Measurements from ENCODE around the gene TNFRSF14.
A peak's percentile ranks its signal among the peaks of the same experiment; 100 is the strongest.
"Not testable (repeated sequence)": the region's sequence is repeated elsewhere in the genome, so short reads cannot be mapped to it uniquely, and the experiment has no call there.

Gene TNFRSF14

DNA sequence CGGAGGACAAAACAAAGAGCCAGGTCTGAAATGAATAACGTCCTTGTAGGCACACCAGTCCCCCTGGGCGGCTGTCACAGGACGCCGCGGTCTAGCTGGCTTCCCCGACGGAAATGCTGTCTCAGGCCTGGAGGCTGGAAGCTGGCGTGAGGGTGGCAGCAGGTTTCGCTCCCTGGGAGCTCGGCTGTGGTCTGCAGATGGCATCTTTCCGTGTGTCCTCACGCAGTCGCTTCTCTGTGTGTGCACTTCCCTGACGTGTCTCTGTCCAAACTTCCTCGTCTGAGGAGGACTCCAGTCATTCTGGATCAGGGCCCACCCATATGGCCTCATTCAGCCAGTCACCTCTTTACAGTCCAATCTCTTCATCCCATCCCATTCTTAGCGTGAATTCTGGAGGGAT, 14.2 kb downstream of the TNFRSF14 start:
- DNase-seq, result no peak

DNA sequence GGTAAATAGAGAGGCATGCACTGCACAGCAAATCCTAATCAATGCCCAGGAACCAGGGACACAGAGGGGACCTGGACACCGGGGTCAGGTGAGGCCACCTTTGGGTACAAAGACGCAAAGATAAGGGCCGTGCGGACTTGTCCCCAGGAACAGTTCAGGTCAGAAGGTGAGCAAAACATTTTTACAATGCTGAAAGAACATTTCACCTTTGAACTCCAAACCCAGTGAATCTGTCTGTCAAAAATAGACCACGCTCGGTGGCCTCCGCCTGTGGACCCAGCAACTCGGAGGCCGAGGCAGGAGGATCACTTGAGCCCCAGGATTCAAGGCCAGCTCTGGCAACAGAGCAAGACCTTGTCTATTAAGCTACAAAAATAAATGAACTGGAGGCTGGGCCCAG, 15.2 kb downstream of the TNFRSF14 start:
- DNase-seq, result no peak

DNA sequence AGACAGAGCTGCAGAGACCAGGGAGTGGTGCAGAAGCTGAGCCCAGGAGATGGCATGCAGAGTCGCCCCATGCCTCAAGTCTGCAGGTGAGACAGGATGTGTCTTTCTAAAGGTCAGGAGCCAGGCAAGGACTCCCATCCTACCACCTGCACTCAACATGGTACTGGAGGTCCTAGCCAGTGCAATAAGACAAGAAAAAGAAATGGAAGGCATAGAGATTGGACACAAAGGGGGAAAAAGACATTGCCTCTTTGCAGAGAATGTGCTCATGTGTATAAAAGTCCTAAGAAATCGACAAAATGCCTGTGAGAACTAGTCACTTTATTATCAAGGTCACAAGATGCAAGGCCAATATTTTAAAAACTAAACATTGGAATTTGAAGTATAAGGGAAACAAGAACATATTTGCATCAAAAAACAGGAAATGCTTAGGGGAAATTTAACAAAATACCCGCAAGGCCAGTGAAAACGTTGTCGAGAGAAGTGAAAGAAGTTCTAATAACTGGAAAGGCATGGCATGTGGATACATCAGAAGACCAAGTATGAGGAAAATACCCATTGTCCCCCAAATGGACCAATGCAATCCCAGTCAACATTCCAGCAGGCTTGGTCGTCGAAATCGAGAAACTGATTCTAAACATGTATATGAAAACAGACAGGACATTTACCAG, 17.2 kb downstream of the TNFRSF14 start:
- no peak for DNase-seq

DNA sequence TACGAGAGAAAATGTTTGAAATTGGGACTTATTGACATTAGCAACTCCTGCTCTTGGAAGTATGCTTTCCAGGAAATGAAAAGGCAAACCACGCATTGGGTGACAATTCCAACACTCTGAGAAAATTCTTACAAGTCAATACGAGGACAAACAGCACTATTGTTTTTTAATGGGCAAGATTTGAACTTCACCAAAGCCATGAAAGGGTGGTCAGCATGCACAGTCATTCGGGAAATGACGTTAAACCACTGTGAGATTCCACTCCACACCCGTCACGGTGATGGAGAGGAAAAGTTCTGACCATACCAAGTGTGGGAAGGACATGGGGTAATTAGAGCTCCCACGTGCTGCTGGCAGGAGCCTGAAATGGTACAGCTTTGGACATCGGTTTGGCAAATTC, 18.2 kb downstream of the TNFRSF14 start:
- no peak for DNase-seq

DNA sequence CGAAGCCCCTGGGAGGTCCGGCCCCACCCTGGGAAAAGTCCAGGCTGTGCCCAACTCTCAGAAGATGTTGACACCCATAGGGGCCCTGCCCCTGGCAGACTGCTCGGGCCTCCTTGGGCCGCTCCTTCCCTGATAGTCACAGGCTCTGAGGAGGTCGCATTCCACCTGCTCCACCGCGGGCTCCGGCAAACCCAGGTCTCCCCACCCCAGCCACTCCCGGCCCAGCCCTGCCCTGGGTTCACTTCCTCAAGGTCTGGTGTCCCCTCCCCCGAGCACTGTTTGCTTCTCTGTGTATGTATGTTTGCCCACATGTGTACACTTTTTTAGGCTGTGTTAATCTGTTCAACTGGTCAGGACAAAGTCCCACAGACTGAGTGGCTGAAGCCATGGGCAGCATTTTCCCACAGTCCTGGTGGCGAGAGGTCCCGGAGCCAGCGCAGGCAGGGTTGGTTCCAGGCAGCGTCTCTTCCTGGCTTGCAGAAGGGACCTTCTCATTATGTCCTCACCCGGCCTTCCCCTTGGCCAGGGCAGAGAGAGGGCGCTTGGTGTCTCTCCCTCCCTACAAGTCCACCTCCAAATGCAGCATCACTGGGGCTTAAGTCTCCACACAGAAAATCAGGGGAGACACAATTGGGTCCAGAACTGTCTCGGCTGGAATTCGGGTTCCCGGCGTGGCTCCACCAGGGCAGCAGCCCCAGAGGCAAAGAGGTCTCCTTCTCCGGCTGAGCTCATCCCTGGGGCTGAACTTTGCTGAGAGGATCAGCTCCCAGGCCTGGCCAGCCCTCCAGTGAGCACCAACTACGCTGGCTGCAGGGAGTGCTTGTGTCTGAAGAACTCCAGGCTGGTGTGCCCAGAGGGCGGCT, 19.9 kb downstream of the TNFRSF14 start:
- DNase-seq, result no peak

DNA sequence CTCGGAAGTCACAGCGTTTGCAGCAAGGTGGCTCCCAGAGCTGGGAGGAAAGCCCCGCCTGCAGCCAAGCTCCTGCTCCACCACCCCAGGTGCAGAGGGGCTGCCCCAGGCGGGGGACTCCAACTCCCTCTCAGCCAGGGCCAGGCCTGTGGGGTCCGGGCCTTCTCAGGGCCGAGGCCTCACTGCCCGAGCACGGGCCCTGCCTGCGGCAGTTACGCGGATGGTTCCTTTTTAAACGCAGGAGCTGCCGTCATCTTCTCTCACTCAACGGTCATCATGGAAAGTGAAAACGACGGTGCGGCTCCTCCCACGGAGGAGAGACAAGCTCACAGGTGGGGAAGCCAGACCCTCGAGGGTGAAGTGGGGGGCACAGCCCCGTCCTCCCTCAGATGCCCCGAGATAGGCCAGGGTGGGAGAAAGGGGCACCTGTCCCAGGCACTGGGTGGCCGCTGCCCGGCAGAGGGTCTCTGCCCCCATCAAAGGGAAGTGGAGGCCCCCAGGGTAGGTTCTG, 21.4 kb downstream of the TNFRSF14 start:
- DNase-seq, result not testable (repeated sequence)

DNA sequence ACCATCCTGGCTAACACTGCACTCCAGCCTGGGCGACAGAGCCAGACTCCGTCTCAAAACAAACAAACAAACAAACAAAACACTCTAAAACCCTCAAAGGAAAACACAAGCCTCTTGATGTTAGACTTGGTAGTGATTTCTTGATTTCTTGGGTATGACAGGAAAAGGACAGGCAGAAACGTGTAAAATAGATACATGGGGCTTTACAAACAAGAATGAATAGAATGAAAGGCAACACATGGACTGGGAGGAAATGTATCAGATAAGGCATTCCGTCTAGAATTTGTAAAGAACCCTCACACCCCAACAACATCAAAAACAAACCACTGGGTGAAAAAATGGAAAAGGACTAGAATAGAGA, 22.6 kb downstream of the TNFRSF14 start:
- DNase-seq, result no peak

DNA sequence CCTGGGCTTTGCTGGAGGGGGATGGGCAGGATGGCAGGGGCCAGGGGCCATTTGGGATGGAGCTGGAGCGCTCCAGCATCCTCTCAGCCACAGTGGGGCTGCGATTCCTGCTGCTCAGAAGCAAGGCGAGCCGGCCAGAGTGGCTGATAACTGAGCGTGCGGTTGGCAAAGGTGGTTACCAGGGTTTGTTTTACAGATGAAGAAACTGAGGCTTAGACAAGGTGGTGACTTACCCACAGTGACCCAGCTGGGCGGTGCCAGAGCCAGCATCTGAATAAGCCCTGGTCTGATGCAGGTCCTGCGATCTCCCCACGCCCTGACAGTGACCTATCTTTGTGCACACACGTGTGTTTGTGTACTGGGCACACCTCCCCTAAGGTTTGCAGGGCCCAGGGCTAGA, 24.5 kb downstream of the TNFRSF14 start:
- no peak for DNase-seq

DNA sequence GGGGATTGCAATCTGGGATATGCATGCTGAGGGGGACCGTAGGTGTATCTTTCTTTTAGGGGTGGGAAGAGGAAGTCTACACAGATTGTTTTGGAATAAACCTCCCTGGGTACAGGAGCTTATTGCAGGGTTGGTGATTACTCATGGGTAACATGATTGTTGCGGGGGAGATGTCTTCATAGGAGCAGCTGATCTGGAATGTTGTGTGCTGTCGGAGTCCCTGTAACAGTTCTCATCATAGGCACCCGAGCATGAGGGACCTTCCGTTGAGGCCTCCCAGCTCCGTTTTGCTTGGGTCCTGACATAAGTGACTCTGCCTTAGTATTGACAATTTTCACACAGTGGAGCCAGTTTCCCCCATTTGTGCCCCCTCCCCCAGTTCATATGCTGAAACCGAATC, 26.2 kb downstream of the TNFRSF14 start:
- DNase-seq, result no peak

DNA sequence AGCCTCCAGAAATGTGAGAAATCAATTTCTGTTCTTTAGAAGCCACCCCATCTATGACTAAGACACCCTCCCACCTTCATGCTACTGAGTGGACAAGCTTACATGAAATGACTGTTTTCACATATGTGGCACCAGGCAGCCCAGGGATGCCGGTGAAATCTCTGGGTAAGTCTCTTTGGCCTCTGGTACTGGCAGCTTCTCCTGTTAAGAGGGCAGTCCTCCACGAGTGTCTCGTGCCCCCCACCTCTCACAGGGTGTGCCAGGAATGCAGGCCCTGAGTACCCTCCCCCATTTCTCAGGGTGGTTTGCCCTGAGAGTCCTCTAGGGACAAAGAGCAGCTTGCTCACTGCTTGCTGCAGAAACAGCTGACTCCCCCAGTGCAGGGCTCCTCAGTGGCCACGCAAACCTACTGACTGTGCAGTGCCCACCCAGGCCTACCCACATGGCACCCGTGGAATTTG, 27.2 kb downstream of the TNFRSF14 start:
- DNase-seq, result no peak

DNA sequence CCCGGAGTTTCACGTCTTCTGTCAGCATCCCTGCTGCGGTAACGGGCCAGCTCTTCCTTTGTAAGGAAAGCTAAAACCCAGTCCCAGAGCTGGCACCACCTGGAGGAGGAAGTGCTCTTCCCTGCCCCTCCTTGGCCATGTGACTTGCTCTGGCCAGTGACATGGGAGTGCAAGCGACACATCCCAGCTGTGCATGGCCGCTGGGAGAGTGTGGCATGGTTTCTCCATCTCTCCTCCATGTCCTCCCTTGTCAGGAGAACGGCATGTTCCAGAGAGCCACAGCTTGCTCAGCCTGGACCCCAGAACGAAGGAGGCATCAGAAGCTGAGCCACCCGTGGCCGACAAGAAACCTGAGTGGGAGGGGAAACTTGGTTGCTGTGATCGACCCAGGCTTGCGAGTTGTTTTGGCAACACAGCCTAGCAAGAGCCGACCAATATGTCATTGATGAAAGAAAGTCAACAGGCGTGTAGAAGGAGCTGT, 27.7 kb downstream of the TNFRSF14 start:
- DNase-seq, result no peak

DNA sequence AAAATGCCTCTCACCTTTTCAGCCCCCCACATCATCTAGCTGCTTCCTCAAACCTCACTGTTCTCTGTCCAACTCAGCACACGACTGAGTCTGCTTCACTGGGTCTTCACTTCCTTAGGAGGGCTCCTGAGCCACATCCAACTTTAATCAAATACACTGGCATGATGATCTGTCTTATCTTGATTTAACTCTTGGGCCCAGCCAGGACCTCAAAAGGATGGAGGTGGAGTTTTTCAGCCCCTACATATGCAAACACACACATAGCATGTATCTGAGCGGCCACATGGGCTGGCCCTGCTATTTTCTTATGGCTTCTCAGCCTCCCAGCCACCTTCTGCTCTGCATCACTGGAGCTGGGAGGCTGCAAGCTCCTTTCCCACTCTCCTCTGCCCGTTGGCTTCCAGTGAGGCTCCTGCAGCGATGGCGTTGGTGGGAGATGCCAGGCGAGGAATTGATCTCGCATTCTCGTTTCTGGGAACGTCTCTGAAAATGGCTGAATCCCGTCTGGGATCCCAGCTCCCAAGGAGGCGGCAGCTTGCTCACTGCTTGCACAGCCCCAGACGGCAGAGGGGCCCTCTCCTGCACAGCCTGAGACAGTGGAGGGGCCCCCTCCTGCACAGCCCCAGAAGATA, 28.6 kb downstream of the TNFRSF14 start:
- peak; percentile 40 for DNase-seq

DNA sequence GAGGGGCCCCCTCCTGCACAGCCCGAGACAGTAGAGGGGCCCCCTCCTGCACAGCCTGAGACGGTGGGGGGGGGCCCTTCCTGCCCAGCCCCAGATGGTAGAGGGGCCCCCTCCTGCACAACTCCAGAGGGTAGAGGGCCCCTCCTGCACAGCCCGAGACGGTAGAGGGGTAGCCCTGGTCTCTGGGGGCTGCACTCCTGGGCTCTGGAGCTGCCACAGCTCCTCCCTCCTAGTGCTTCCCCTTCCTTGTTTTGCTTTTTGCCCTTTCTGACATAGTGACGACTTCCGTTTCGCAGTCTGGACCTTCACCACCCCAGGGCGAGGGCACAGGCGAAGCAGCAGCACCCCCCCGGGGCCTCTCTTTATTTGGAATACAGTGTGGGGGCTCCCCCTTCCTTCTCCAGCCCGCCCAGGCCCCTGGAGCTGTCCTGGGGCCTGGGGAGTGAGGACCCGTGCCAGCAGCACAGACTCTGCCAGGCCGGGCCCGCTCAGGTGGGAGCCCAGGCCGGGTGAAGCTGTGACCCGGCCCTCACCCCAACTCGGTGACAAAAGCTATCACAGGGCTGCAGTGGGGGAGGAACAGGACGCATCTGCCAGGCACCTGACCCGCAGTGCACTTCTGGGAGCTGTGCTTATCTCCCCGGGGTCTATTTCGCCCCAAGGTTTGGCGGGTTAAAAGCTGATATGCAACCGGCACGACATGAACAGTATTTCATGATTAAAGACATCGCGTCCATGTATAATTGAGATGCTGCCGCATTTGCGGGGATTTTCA, 29.3 kb downstream of the TNFRSF14 start:
- DNase-seq, result peak; percentile 94

DNA sequence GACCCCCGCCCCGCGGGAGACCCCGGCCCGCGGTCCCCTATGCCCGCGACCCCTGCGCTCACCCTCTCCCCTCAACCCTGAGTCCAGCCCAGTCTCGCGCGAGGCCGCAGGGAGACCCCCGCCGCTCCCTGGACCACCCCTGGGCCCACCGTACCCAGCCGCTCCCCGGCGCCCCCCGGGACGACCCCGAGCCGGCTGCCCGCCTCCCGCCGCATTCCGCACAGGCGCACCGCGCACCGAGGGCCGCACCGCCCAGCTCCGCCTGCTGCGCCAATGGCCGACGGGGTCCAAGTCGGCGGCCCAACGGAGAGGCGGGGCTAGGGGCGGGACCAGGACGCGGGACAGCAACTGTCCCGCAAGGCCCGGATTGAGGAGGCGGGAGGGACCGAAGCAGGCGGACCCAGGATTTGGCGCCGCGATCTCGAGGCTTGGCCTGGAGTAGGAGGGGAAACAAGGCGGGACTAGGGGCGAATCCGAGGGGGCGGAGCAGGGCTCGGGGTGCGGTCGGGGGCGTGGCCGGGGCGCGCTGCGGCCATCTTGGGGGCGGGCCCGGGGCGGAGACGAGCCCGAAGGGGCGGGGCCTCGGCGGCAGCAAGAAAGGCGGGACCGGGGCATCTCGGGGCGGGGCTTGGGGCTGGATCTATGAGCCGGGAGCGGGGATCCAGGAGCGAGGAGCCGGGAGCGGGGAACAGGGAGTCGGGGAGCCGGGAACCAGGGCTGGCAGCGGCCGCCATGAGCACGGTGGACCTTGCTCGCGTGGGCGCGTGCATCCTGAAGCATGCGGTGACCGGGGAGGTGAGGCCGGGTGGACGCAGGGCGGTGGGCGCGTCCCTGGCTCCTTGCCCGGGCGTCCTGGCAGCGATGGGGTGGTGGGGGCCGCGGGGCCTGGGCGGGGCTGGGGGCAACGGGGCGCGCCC, 30.2 kb downstream of the TNFRSF14 start, which contains the start of gene PRXL2B:
Gene PRXL2B, plus strand, starts transcription at position 624 of the 917 bp plus-strand sequence. Its CDS starts 109 bp downstream, at position 733.
- DNase-seq, result peak; percentile 99

DNA sequence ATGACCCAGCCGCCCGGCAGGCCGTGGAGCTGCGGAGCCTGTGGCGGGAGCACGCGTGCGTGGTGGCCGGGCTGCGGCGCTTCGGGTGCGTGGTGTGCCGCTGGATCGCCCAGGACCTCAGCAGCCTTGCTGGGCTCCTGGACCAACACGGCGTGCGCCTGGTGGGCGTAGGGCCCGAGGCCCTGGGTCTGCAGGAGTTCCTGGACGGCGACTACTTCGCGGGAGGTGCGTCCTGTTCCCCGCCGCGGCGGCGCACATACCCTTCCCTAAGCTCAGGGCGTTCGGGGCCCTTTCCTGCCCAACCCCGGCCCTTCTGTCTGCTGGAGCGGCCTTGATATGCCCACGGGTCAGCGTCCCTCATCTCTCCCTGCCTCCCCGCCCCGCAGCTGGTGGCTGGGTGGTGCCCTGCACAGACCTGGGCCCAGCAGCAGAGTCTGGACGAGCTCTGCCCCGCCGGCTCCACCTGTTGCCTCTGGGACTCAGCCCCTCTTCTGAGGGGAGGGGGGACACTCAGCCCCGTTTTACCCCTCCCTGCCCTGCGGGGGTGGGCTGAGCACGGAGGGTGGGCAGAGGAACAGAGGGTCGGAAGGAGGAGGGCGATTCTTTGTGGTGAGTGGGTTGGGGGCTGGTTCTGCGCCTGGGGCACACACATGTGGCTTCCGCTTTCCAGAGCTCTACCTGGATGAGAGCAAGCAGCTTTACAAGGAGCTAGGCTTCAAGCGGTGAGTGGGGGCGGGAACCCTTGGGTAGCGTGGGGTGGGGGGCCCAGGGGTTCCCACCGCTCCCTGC, 31.1 kb downstream of the TNFRSF14 start:
- peak; percentile 54 for DNase-seq

DNA sequence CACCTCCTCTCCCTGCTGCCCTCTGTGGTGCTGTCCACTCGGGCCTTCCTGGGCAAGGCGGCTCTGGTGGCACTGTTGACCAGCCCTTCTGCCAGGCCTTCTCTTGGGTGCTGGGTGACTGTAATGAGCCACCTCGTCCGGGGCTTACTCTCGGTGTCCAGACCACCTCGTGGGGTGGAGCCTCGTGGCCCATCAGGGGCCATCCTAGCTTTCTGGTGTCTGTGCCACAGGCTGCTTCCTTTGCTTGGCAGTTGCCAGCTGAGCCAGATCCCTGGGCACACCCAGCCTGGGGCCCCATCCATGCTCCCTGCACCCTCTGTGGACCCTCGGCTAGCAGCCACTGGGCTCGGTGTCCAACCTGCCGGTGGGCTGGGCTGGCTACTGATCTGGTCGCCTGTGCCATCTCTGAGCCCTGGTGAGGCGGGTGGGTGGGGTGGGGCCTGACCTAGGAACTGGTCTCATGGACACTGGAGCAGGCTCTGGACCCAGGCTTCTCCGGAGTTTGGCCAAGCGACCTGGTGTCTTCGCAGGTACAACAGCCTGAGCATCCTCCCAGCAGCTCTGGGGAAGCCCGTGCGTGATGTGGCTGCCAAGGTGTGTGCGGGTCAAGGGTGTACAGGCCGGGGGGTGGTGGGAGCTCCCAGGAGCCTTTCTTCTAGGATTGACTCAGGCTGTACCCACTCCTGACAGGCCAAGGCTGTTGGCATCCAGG, 31.8 kb downstream of the TNFRSF14 start:
- no peak for DNase-seq

DNA sequence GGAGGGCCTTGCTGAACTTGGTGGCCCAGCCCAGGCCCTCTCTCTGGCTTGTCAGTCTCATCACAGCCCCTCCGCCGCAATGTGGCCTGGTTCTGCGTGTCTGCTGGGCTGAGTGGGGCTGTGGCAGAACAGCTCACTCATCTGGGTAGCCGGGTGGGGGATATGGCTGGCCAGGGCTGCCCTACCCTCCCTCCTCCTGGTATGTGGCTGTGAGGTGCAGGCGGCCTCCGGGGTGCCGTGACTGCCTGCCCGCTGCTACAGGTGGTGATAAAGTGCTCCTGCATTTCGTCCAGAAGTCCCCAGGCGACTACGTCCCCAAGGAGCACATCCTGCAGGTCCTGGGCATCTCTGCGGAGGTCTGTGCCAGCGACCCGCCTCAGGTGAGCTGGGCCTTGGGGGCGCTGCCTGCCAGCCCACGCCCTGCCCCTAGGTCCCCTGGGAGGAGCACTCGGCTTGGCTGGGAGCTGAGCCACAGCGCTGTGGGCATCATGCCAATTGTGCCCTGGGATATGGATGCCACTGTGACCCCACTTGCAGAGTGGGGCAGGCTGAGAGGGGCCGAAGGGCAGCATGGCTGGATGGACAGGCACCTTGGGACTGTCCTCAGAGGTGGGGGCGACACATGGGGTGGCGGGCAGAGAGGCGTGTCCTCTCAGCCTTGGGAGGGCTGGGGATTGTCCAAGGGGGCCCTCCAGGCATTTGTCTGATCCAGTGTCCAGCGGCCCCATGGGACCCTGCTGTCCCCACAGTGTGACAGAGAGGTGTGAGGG, 32.7 kb downstream of the TNFRSF14 start:
- no peak for DNase-seq

DNA sequence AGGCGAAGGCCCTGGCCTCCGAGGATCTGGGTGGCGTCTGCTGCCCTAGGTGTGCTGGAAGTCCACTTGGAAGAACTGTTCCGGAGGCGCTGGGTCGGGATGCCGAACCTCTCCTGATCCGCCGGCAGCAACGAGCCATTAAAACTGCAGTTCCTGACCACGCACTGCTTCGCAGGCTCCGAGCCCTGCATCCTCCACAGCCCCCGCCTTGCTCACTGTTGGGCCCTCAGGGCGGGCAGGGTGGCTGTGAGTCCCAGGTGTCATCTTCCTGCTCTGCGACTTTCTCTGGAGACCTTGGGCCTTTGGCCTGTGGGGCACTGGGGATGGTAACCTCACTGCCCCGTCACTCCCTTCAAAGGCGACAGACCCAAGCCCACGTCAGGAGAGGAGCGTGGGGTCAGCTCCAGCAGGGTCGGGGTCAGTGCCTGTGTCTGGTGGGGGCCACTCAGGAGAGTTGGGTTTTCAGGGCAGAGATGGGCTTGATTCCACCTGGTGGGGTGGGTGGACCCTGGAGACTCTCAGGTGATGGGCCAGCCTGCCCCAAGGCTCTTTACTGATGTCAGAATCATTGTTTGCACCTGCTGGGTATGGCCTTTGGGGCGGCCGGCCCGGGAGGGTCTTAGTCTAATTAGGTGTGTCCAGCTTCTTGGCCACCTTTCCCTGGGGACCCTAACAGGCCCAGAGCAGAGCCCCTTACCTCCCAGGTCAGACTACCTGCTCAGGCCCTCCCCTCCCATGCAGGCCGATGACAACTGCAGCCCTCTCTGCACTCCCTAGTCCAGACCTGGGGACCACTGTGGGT, 33.5 kb downstream of the TNFRSF14 start:
- no peak for DNase-seq
